B cell (primary cell): ENCODE data around the gene ACR.
"Not testable (repeated sequence)": the region's sequence is repeated elsewhere in the genome, so short reads cannot be mapped to it uniquely, and the experiment has no call there.

Source experiments
- EZH2 ChIP-seq: IDR thresholded peaks from 2 replicates; pipeline ENCODE4 v1.6.1; 2012; ENCODE audit warnings: borderline replicate concordance, low read depth, mild to moderate bottlenecking, moderate library complexity, low read length; ENCODE audit not compliant: insufficient read depth, poor library complexity, severe bottlenecking
- TF ChIP-seq, protein P1 (sequence below): fragments of 200-600 bp; IDR thresholded peaks from one replicate; pipeline ENCODE4 v1.8.0; 2022; ENCODE audit warnings: antibody characterized with exemption, mild to moderate bottlenecking

DNA sequence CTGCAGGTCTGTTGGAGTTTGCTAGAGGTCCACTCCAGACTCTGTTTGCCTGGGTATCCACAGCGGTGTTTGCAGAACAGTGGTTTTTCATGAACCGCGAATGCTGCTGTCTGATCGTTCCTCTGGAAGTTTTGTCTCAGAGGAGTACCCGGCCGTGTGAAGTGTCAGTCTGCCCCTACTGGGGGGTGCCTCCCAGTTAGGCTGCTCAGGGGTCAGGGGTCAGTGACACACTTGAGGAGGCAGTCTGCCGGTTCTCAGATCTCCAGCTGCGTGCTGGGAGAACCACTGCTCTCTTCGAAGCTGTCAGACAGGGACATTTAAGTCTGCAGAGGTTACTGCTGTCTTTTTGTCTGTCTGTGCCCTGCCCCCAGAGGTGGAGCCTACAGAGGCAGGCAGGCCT is 18.4 kb downstream of the ACR start:
- TF ChIP-seq EZH2, result not testable (repeated sequence)
- TF ChIP-seq, protein P1, sequence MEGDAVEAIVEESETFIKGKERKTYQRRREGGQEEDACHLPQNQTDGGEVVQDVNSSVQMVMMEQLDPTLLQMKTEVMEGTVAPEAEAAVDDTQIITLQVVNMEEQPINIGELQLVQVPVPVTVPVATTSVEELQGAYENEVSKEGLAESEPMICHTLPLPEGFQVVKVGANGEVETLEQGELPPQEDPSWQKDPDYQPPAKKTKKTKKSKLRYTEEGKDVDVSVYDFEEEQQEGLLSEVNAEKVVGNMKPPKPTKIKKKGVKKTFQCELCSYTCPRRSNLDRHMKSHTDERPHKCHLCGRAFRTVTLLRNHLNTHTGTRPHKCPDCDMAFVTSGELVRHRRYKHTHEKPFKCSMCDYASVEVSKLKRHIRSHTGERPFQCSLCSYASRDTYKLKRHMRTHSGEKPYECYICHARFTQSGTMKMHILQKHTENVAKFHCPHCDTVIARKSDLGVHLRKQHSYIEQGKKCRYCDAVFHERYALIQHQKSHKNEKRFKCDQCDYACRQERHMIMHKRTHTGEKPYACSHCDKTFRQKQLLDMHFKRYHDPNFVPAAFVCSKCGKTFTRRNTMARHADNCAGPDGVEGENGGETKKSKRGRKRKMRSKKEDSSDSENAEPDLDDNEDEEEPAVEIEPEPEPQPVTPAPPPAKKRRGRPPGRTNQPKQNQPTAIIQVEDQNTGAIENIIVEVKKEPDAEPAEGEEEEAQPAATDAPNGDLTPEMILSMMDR, result not testable (repeated sequence)
